OCI-M1 (cell line): Measurements from ENCODE around the gene PLSCR3.

ENCODE experiments used
- DNase-seq: peaks from one replicate; lab custom pipeline; 2025; lab: John Stamatoyannopoulos, UW

Gene PLSCR3

DNA sequence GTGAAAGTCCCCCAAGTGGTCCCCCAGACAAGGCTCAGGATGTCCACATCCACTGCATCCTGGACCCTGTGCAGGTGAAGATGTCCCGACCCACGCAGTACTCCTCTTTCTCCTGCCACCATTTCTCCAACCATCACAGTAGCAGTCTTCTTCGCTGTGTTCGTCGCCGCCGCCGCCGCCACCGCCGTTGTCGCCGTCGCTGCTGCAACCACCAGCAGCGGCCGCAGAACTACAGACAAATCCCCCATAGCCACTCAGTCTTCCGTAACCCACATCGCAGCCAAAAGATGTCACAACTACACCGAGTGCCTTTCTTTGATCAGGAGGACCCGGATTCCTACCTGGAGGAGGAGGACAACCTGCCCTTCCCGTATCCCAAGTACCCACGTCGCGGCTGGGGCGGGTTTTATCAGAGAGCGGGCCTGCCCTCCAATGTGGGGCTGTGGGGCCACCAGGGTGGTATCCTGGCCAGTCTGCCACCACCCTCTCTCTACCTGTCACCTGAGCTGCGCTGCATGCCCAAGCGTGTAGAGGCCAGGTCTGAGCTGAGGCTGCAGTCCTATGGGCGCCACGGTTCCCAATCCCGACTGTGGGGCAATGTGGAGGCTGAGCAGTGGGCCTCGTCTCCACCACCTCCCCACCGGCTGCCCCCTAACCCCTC lies 32.0 kb upstream of the PLSCR3 start:
- no peak for DNase-seq

- DNase-seq = no peak
These were observed 31.4 kb upstream of the PLSCR3 start for GRCh38 chr17:7425756-7426155.

DNA sequence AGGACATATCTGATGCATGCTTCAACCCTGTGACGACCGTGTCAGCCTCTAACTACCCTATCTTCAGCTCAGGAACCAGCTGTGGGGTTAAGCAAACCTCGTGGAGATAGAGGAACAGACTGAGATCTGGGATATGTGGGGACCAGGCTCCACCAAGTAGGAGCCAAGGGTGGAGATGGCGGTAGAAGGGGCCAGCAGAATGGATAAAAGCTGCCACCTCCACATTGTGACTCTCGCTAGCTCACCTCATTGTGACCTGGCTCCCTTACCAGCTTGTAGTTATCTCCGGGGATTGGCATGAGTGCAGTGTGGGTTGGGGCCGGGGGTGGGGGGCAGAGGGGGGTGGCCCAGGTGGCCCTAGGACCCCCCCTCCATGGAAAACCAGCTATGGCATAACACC lies 31.0 kb upstream of the PLSCR3 start, which contains the start of gene SPEM2:
Gene SPEM2, plus strand, starts transcription at position 301 of the 400 bp plus-strand sequence. Its CDS starts 73 bp downstream, at position 374.
- no peak for DNase-seq

DNA sequence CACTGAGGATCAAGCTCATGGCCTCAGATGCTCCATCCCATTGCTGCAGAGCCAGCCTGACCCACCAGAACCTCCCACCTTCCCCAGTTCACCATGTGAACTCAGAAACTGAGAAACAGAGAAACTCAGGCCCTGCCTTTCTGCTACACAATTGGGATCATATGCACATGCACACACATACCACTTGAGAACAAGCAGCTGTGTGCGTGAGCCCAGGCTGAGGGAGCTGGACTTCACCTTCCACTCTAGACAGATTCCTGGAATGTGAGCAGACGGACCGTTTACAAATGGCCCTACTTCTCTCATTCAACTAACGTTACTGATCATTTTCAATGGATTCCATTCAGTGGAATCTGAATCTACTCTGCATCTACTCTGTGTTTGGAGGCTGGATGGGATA lies 29.4 kb upstream of the PLSCR3 start:
- DNase-seq = no peak

DNA sequence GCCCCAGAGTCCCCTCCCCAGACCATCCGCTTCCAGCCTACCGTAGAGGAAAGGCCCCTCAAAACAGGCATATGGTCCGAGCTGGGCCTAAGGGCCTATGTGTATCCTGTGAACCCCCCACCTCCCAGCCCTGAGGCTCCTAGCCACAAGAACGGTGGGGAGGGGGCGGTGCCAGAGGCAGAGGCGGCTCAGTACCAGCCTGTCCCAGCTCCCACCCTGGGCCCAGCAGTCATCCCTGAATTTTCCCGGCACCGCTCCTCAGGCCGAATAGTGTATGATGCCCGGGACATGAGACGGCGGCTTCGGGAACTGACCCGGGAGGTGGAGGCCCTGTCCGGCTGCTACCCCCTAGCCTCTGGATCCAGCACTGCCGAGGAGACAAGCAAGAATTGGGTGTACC lies 26.9 kb upstream of the PLSCR3 start:
- DNase-seq = no peak

DNA sequence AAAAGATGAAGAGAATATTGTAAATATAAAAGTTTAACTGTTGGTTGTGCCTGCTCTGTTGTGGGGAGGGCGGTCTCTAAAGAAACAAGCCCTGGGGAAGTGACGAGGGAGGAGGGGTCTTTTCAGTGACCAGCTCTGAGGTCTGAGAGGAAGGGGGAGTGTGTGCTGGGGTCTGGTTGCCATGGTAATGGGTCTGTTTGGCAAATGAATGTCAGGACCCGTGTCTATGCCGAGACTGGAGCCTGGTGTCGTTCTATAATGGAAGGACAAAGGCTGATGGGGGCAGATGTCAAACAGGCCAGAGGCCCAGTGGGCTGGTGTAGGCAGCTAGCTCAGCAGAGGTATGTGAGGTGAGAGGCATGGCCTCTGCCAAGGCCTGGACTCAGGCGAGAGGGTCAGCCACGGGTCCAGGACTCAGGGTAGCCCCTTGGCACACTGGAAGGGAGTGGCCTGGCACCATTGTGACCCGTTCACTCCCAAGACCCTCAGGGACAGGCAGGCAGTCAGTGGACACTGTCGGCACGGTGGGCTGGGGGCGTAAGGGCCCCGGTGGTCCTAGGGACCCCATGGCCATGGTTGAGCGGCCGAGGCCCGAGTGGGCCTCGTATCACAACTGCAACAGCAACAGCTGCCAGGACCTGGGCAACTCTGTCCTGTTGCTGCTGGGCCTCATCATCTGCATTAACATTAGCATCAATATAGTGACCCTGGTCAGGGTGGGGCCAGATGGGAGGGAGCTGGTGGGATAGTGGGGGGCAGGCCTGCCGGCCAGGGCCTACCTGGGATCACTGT lies 25.7 kb upstream of the PLSCR3 start, which contains the start of gene SPEM1:
Gene SPEM1, plus strand, starts transcription at position 506 of the 792 bp plus-strand sequence. Its CDS starts 61 bp downstream, at position 567.
- no peak for DNase-seq

GRCh38 chr17:7418472-7419152 lies 24.3 kb upstream of the PLSCR3 start:
- DNase-seq = no peak

DNA sequence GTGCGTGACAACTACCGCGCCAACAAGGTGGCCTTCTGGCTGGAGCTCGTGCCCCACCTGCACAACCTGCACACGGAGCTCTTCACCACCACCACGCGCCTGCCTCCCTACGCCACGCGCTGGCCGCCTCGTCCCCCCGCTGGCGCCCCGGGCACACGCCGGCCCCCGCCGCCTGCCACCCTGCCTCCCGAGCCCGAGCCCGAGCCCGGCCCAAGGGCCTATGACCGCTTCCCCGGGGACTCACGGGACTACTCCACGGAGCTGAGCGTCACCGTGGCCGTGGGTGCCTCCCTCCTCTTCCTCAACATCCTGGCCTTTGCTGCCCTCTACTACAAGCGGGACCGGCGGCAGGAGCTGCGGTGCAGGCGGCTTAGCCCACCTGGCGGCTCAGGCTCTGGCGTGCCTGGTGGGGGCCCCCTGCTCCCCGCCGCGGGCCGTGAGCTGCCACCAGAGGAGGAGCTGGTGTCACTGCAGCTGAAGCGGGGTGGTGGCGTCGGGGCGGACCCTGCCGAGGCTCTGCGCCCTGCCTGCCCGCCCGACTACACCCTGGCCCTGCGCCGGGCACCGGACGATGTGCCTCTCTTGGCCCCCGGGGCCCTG lies 22.8 kb upstream of the PLSCR3 start:
- no peak for DNase-seq

- DNase-seq = peak; percentile 32
These were observed 22.0 kb upstream of the PLSCR3 start for GRCh38 chr17:7416323-7416722.

DNA sequence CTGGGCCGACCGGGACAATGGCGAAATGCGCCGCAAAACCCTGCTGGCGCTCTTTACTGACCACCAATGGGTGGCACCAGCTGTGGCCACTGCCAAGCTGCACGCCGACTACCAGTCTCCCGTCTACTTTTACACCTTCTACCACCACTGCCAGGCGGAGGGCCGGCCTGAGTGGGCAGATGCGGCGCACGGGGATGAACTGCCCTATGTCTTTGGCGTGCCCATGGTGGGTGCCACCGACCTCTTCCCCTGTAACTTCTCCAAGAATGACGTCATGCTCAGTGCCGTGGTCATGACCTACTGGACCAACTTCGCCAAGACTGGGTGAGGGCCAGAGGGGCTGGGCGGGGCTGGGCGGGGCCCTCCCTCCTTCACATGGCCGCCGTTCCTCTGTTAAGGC lies 21.5 kb upstream of the PLSCR3 start:
- DNase-seq = no peak

GRCh38 chr17:7414837-7415236 lies 20.5 kb upstream of the PLSCR3 start:
- DNase-seq = no peak

DNA sequence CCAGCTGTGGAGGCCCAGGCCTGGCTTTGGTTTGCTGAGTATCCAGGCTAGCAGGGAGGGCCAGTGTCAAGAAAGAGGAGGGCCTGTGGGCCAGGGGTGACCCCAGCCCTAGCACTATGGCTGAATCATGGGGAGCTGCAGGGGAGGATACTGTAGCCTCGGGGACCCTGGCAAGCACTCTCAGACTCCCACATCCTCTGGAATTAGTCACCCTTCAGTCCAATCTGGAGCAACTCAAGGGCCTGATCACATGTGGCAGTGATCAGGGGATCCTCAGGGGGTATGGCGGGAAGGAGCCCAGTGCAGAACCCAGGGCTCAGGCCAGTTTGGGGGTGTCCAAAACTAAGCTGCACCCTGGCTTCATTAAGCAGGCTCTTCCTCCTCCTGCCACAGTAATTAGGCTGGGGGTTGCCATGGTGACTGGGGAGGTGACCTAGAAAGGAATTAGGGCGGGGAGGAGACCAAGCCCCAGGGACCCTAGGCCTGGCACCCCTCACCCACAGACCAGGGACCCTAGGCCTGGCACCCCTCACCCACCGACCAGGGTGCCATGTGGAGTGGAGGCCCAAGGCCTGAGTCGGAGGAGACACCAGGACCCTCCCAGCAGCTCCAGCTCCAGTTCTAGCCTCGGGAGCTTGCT lies 19.1 kb upstream of the PLSCR3 start:
- no peak for DNase-seq

DNA sequence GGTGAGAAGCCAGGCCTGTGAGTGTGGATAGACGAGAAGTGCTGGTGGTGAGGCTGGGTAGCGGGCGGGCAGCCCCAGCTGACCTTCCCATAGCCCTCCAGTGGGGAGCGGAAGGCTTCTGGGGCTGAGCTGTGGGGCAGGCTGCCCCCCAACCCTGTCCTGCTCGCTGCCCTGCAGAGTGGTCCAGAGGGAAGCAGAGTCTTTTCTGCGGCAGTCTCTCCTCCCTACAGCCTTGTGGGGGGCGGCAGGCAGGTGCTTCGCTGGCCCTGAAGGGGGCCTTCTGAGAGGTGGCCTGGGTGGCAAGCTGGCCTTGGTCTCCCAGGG lies 17.1 kb upstream of the PLSCR3 start:
- DNase-seq = no peak

- DNase-seq = no peak
These were observed 16.5 kb upstream of the PLSCR3 start for GRCh38 chr17:7410634-7411426.

DNA sequence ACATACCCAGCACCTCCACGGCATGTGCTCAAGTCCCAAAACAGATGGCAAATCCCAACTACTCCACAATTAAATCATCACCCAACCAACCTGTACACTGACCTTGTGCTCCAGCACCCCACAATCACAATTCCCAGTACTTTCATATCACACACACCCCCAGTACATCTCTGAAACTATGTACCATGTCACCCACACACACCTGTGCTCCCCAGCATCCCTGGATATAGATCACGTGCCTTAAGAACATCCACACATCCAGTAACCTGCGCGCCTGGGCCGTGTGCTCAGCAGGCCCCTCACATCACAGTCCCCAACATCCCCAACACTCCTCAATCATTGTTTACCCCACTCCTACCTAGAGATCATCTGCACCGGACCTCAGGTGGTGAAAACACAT lies 15.4 kb upstream of the PLSCR3 start:
- no peak for DNase-seq

DNA sequence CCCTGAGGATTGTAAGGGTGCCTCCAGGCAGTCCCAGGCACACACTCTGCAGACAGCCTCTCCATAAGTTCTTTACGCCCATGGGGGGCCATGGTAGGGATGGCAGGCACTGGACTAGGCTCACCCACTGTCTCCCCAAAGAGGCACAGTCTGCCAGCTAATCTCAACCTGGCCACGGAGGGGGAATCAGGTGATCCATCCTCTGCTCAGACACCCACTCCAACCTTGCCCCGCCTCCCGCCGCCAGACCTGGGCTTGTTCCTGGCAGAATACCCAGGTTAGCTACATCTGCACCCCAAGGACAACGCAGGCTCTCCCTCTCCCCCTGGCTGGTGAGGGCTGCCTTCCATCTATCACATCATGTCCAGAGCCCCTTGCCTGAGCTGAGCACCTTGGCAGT lies 14.5 kb upstream of the PLSCR3 start:
- no peak for DNase-seq

- DNase-seq = no peak
These were observed 14.0 kb upstream of the PLSCR3 start for GRCh38 chr17:7408252-7408727.

GRCh38 chr17:7407485-7408251 lies 13.3 kb upstream of the PLSCR3 start, which contains the start of gene NLGN2:
Gene NLGN2, plus strand, starts transcription at chr17:7407845. Its CDS starts 411 bp downstream, at chr17:7408256.
- no peak for DNase-seq

GRCh38 chr17:7407082-7407481 lies 12.8 kb upstream of the PLSCR3 start:
- no peak for DNase-seq

GRCh38 chr17:7406235-7406825 lies 12.0 kb upstream of the PLSCR3 start:
- no peak for DNase-seq
